HG03342 (cell line): ENCODE data around the gene EWSR1.
"Not testable (repeated sequence)": the region's sequence is repeated elsewhere in the genome, so short reads cannot be mapped to it uniquely, and the experiment has no call there.

Experiments
- ATAC-seq: cut with Tn5 transposase; IDR thresholded peaks from one replicate; pipeline ENCODE4 v1.9.1; 2021; ENCODE audit warnings: mild to moderate bottlenecking, moderate library complexity; ENCODE audit not compliant: unreplicated experiment

Gene EWSR1

DNA sequence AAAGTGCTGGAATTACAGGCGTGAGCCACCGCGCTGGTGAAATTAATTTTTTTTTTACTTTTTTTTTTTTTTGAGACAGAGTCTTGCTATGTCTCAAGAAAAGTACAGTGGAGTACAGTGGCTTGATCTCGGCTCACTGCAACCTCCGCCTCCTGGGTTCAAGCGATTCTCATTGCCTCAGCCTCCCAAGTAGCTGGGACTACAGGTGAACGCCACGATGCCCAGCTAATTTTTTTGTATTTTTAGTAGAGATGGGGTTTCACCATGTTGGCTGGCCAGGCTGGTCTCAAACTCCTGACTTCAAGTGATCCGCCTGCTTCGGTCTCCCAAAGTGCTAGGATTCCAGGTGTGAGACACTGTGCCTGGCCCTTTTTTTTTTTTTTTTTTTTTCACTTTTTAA is 20.2 kb upstream of the EWSR1 start:
- not testable (repeated sequence) for ATAC-seq

DNA sequence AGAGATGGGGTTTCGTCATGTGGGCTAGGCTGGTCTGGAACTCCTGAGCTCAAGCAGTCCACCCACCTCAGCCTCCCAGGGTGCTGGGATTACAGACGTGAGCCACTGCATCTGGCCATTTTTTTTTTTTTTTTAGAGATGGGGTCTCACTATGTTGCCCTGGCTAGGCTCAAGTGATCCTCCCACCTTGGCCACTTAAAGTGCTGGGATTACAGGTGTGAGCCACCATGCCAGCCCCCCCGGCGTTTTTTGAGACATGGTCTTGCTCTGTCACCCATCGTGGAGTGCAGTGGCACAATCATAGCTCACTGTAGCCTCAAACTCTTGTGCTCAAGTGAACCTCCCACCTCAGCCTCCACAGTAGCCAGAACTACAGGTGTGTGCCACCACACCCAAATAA is 16.8 kb upstream of the EWSR1 start:
- no peak for ATAC-seq

DNA sequence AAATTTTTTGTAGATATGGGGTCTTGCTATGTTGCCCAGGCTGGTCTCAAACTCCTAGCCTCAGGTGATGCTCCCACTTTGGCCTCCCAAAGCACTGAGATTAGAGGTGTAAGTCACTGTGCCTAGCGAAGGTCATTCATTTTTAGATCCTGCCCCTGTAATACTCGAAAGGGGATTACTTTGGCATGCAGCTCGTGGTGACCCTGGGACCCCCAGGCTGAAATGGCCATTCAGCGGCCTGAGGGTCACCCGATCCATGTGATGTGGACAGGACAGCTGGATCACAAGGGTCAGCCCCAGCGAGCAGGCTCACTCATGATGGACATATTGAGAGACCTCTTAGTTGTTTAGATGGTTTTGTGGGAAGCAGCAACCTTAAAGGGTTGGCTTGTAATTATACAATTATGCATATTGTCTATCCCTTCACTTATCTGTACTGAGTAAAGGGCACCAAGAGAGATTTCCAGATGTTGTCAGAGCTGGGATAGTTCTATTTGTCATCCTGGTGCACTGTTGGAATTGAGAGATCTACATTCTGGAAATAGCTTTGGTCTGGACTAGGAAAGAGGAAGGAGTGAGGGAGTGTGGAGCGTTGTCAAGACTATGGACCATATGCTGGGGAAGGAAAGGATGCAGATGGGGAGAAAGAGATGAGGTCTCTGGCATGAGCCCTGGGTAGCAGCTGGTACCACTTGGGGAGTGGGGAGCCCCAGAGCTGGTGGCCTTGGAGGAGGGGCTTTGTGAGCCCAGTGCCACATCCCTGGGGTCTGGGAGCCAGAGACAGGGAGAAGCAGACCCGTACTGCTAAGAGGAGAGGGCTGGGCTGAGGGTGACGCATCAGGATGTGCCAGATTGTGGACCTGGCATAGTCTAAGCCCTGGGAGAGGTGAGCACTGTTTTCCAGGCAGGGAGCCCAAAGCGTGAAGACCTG is 15.8 kb upstream of the EWSR1 start:
- ATAC-seq, result no peak

DNA sequence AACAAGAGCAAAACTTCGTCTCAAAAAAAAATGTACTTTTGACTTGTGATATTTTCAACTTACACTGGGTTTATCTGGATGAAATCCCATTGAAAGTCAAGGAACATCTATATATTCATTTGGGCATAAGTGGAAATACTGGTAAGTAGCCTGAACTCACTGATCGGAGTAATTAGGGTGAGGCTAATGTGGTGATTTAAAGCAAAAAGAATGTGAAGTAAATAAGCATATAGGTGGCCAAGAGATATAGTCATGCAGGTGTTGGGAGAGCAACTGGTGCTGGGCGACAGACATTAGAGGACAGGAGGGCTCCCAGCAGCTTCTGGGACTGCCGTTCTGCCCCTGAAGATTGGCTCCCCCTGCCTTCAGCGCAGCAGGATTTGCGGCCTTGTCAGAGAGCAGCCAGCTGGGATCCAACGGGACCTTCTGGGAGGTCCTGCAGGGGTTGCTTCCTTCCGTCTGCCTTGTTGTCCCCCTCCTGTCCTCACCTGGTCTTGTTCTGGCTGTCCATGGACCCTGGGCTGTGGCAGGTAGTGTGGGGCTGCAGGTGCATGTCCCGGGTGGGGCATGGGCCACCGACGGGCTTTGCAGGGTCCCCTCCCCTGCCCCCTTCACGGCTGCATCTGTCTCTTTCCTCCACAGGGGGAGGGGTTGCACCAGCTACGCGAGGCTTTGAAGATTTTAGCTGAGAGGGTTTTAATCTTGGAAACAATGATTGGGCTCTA is 14.3 kb upstream of the EWSR1 start:
- ATAC-seq, result no peak

DNA sequence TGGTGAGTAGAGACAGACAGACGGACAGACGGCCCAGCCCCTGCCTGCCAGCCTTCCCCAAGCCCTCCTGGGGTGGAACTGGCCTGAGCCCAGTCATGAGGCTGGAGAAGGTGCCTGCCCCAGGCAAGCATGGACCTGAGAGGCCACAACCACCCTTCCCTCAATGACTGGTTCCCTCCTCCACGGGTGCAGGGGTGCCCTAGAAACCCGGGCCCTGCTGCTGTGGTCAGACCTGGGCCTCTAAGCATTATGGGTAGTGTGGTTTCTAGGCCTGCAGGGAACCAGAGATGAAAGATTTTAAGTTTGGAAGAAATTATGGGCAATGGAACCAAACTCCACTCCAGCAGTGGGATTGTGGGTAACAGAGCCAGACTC is 13.8 kb upstream of the EWSR1 start:
- no peak for ATAC-seq

DNA sequence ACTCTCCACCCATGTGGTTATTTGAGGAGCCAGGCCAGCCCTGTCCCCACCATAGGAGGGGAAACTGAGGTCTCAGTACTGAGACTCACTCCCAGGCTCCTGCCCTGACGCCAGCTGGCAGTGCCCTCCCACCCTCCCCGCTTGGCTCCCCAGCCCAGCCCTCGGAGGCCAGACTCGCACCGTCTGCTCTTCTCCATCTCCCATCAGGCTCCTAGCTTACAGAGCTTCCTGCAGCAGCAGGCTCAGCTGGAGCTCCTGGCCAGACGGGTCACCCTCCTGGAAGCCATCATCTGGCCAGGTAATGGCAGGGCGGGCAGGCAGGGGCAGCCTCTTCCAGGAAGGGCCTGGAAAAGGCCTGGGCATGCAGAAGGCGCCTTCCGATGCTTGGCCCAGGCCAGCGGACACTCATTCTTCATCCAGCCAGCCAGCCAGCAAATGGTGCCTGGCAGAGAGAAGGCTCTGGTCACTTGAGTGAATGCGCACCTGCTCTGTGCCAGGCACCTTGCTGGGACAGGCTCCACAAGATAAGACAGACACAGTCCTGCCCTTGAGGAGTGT is 12.9 kb upstream of the EWSR1 start:
- no peak for ATAC-seq

DNA sequence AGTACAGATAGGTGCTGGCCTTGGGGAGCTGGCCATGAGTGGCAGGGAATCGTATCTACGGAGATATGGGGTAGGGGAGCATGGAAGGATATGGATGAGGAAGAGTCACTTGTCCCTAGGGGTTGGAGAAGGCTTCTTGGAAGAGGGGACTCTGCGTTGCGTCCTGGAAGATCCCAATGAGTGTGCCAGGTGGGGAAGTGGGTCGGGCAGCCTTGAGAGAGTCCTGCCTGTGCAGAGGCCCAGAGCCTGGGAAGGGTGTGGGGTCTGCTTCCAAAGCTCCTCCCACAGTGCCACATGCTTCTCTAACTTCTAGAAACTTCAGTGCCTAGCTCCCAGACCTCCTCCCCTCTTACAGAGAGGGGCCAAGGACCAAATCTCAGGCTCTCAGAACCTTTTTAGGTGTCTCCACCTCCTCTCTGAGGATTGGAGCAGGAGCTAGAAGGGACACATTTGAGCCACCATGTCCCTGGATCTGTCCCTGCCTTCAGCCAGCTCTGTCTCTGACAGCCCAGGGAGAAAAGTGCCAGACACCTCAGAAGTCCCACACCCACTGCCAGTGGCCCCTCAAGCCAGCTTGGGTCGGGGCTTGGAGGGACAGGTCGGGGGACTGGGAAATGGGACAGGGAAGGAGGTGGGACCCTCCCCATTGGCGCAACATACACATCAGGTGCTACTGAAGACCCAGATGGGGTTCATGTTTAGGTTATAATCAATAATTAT is 11.3 kb upstream of the EWSR1 start:
- ATAC-seq, result no peak

DNA sequence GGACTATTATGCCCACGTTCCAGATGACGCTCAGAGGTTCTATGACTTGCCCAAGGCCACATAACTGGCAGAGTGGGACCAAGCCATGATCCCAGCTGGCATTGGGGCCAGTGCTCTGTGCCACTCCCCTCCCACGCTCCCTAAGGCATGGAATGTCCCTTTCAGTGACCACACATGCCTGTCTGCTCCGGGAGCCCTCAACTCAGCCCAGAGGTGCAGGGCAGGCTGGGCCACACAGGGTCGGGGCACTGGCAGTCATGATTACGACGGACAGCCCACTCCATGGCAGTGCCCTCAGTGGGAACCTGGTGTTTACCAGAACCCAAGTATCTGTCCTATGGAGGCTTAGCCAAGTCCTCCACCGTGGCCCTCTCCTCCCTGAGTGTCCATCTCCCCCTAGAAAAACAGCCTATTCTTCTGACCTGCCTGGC is 10.3 kb upstream of the EWSR1 start:
- ATAC-seq, result no peak

DNA sequence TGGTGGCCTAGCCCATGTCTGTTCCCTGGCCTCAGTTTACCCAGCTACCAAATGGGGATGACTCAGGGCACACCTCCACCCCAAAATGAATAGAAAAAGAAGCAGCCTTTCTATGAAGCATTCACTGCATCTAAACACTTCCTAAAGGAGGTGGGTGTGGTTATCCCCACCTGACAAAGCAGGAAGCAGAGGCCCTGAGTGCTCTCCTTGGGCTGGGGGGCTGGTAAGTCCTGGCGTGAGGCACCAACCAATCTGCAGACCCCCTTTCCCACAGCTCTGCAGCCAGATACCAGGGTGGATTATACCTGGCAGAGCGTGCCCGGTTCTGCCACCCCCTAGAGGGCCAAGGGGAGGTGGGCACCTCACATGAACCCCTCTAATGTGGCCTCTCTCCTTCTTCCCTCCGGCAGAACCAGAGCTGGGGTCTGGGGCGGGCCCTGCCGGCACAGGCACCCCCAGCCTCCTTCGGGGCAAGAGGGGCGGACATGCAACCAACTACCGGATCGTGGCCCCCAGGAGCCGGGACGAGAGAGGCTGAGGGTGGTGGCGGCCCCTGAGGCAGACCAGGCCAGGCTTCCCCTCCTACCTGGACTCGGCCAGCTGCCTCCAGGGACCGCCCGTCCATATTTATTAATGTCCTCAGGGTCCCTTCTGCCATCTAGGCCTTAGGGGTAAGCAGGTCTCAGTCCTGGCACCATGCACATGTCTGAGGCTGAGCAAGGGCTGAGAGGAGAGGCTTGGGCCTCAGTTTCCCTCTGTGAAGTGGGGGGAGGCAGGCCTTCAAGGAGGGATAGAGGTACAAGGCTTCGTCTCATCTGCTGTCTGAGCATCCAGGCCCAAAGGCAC is 9.4 kb upstream of the EWSR1 start:
- no peak for ATAC-seq

DNA sequence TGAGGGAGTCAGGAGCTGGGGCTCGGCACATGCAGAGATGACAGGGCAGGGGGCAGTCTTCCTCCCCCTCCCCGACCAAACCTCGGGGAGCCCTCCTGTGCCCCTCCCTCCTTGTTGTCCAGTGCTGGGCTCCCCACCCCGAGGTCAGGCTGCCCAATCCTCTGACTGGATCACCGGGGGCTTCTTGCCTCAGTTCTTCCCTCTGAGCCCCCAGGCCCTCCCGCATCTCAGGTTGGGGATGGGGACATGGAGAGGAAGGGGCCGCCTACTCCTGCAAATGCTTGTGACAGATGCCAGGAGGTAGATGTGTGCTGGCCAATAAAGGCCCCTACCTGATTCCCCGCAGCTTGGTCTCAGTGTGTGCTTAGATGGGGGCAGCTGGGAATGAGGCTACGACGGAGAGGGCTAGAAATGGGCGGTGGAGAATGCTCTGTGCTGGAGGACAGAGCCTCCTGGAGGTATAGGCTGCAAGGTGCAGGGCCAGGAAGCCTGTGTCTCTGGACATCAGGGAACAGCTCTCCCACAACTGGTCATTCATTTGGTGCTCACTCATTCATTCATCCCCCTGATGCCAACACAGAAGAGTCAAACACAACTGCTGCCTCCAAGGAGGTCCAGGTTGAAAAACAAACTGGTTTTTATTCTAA is 8.7 kb upstream of the EWSR1 start:
- ATAC-seq, result no peak

DNA sequence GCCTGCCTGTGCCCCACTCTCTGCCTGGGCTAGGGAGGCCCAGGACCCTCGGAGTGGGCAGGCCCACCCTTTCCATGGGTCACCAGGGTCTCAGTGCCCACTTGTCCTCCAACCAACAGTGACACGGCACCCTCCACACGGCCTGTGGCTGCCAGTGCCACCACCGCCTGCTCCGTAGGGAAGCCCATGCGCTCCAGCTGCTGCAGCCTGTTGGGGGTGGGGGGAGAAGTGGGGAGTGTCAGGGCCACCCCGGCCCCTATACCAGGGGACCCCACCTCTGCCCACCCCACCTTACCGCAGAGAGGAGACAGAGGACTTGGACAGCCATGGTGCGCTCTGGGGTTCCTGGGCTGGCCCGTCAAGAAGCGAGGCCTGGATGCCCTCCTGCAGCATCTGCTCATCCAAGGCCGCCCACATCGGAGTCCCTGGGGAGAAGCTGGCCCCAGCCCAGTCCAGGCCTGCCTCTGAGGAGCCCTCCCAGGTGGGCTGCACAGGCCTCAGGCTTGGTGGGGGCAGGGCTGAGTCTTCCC is 8.0 kb upstream of the EWSR1 start:
- ATAC-seq, result no peak

DNA sequence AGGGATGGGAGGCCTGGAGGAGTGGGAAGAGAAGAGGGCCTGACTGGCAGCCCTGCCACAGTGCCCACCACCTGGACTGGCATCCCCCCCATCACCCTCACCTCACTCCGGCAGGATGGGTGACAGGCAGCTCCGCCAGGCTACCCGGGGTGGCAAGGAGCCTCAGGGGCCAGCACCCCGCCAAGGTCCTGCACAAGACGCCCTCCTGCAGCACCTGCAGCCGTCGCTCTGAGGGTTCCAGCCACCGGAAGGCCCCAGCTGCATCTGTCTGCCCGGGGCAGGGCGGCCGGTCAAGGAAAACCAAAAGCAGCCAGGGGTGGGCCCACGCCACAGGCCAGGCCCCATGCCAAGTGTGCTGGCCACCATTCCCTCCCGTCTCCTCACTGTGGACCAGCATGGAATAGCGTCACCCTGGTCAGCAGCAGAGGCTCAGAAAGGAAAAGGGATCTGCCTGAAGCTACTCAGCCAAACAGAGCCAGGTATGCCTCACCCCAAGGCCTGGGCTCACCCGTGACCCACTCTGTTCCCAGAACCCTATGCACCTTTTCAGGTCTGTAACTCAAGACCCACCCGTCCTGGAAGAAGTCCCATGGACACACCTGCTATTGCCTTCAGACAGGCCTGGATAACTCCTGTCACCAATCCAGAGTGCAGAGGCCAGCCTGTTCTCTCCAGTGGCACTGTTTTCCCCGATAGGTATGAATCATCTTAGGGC is 7.3 kb upstream of the EWSR1 start:
- no peak for ATAC-seq

DNA sequence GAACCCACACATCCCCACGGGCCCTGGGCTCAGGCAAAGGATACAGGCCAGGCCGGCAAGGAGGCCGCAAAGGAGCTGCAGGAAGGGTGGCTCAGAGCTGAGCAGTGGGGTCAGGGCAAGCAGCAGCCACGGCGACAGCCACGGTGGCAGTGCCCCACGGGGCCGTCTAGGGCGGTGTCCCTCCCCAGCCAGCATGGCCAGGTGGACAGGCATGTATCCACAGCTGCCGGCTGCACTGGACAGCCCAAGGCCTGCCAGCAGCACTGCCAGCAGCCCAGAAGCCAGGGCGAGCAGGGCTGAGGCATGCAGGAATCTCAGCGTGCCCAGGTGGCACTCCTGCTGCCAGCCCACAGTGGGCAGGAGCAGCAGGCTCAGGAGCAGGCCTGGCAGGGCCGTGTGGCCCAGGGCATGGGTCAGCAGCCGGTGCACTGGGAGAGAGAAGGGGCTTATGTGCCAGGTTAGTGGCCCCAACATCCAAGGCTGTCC is 4.2 kb upstream of the EWSR1 start:
- ATAC-seq, result no peak

DNA sequence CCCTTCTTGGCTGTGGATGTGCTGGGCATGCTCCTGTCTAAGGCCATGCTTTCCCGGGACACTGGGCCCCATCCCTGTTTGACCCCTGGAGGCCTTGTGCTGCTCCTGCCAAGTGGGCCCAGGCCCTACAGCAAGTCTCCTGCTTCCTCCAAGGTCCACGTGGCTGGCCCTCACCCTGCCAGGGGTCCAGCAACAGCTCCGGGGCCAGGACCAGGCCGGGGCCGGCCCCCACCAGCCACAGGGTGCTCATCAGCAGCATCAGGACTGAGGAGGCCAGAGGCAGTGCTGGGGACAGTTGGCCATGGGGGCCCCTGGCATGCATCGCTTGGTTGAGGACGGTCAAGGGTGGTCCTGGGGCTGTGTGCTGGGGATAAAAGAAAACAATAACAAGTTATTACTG is 2.8 kb upstream of the EWSR1 start:
- ATAC-seq, result no peak

DNA sequence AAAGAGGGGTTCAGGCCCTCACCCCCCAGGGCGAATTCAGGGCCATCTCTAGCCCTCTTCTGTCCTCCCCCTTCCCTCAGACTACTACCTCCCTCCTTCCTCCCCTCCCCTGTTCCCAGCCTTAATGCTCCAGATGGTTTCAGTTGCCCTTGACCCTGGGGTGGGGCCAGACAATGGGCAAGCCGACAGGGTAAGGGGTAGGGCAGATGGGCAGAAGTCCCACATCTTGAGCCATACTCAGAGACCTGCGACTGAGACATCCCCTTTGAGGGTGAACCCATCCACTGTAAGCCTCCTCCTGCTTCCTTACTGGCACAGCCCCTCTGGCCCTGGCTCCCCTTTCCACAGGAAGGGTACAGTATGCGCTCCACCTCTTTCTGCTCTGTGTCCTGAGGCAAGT is 2.1 kb upstream of the EWSR1 start:
- no peak for ATAC-seq

DNA sequence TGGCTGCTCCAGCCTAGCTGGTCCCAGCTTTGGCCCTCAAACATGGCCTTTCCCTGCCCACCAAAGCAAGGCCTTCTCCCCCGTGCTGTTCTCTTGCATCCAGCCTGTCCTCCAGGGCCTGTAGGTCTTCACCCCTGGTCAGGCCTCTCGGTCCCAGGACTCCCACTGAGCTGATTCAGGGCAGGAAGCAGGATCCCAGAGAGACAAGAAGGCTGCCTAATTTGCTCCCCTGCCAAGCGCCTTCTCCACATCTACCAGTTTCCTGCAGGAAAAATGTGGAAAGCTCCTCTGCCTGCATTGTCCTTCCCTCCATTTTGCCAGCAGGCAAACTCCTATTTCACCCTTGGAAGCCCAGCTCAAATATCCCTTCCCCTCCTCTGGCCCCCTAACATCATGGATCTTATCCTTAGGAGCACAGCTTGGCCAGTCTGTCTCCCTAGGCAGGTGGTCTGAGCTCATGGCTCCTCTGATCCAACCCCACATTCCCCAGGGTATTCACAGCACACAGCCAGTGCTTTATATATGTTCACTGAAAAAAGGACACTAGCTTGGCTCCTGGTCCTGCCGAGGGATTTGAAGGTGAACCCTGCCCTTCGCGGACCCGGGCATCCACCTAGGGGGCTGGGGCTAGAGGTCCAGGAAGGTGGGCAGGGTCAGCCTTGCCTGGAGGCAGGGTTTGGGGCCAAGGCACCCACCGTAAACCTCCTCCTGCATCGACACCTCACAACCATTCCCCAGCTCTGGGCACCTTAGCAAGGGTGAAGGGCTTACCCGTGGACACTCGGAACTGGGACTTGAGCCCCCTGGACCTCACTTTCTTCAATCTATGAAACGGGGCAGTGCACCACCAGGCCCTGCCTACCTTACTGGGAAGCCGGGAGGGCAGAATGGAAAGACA is 1.3 kb upstream of the EWSR1 start:
- ATAC-seq, result no peak

DNA sequence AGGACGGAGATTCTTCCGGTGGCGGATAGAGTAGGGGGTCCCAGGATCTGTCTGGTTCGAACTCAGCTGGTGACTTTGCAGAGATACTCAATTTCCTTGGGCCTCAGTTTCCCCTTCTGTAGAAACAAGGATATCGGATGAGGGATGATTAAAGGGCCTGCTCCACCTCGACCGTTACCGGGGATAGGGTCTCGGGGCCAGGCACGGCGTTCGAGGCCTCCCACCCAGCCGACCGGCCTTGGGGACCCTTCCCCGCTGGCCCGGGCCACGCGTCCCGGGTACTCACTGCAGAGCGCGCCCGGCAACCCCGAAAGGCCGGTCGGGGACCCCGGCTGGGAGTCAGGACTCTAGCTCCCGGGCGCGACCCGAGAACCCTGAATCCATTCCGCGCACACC is 608 bp upstream of the EWSR1 start:
- no peak for ATAC-seq
